K562 (cell line): ENCODE results near the gene ACTN2. TPM values are rescaled to one million over a fixed set of nuclear protein-coding genes. Genes with fewer than 3 reads are reported as not detected.

Experiments used
- ATAC-seq: fragments of 200-7000 bp; cut with Tn5 transposase; 3 replicates; pipeline ENCODE4 v1.9.1; 2020; ENCODE audit warnings: moderate library complexity
- BruUV-seq: library from RNA; stranded (reverse); fragments of 400-500 nt; replicated peaks from 2 replicates; lab custom pipeline; 2021; lab: Mats Ljungman, UMichigan
- CTCF ChIA-PET: fragments of 300-600 bp; formaldehyde crosslinking; extraction: SDS; loops from one replicate; lab custom pipeline; 2021; ENCODE audit warnings: low intra/inter-chr PET ratio; lab: Yijun Ruan, JAX
- POLR2A ChIA-PET: fragments of 300-600, 350-650 bp; sonication (Branson Sonifier 250); formaldehyde crosslinking; extraction: SDS; loops from one replicate; lab custom pipeline; 2021; ENCODE audit warnings: antibody characterized with exemption, inconsistent platforms; lab: Yijun Ruan, JAX
- DNase-seq, 4 experiments: peaks; one replicate each; pipeline versions ENCODE4 v3.0.0 to v3.0.0-alpha.2; 2011 to 2018; ENCODE audit warnings: low spot score in 3 of 4, mixed read lengths in 3 of 4; ENCODE audit errors: extremely low read depth in 1 of 4
- FAIRE-seq: peaks from 2 replicates; lab custom pipeline; 2011; peaks lifted over from hg19 to GRCh38; lab: Jason Lieb, UNC
- H2AFZ ChIP-seq: 2 replicates; pipeline ENCODE4 v1.6.0; 2011; ENCODE audit warnings: low read depth, low read length, control low read depth, inconsistent platforms
- H3K27ac ChIP-seq: fragments of 200-600 bp; 3 replicates; pipeline ENCODE4 v1.8.0; 2011; ENCODE audit warnings: low read depth, mild to moderate bottlenecking, control low read depth, inconsistent platforms, low read length, moderate library complexity, mixed read lengths; ENCODE audit errors: extremely low read depth
- H3K27me3 ChIP-seq, 2 experiments: fragments of 300-600 bp in 1 of 2; 2 replicates in 1 of 2; 3 replicates in 1 of 2; pipeline versions ENCODE4 v1.6.0 to v1.8.0; 2011; ENCODE audit warnings: inconsistent platforms in 2 of 2, low read length in 2 of 2, mild to moderate bottlenecking in 1 of 2, mixed read lengths in 1 of 2, moderate library complexity in 1 of 2; ENCODE audit not compliant: control insufficient read depth in 2 of 2, insufficient read depth in 2 of 2
- H3K36me3 ChIP-seq: fragments of 300-600 bp; 3 replicates; pipeline ENCODE4 v1.8.0; 2011; ENCODE audit warnings: mild to moderate bottlenecking, low read length, inconsistent platforms; ENCODE audit not compliant: control insufficient read depth, insufficient read depth
- H3K4me1 ChIP-seq, 2 experiments: fragments of 200-600 bp in 1 of 2; replicated peaks in 1 of 2; 2 replicates in 1 of 2; 3 replicates in 1 of 2; pipeline versions ENCODE4 v1.5.1 to v1.8.0; 2011; ENCODE audit warnings: inconsistent platforms in 2 of 2, low read length in 2 of 2, mild to moderate bottlenecking in 1 of 2, mixed read lengths in 1 of 2, moderate library complexity in 1 of 2; ENCODE audit not compliant: control insufficient read depth in 2 of 2, insufficient read depth in 2 of 2
- H3K4me2 ChIP-seq: 2 replicates; pipeline ENCODE4 v1.6.1; 2011; ENCODE audit warnings: low read length, control low read depth, inconsistent platforms, mixed read lengths; ENCODE audit not compliant: insufficient read depth
- H3K4me3 ChIP-seq: fragments of 200-600 bp; sonication (generic), shearing (Covaris generic); 2 replicates; pipeline ENCODE4 v1.5.1; 2016; ENCODE audit warnings: control low read depth, inconsistent platforms
- H3K79me2 ChIP-seq: fragments of 200-600 bp; 3 replicates; pipeline ENCODE4 v1.8.0; 2011; ENCODE audit warnings: low read length, inconsistent platforms; ENCODE audit not compliant: control insufficient read depth, insufficient read depth
- H3K9ac ChIP-seq, 2 experiments: 2 replicates each; pipeline versions ENCODE4 v1.6.0 to v1.6.1; 2011; ENCODE audit warnings: low read depth in 2 of 2, low read length in 2 of 2, control low read depth in 1 of 2, inconsistent platforms in 1 of 2, mild to moderate bottlenecking in 1 of 2, mixed read lengths in 1 of 2; ENCODE audit not compliant: insufficient read depth in 1 of 2
- H3K9me1 ChIP-seq: one replicate; pipeline ENCODE4 v1.6.0; 2011; ENCODE audit warnings: inconsistent platforms, mild to moderate bottlenecking, low read length, moderate library complexity; ENCODE audit not compliant: control insufficient read depth, insufficient read depth
- H3K9me3 ChIP-seq: replicated peaks from 2 replicates; pipeline ENCODE4 v1.5.1; 2011; ENCODE audit warnings: low read depth, low read length, inconsistent platforms; ENCODE audit not compliant: control insufficient read depth, insufficient read depth
- H4K20me1 ChIP-seq: replicated peaks from 2 replicates; pipeline ENCODE4 v1.6.1; 2011; ENCODE audit warnings: low read length, inconsistent platforms, mixed read lengths; ENCODE audit not compliant: control insufficient read depth, insufficient read depth
- FOXA3 ChIP-seq, 2 experiments: fragments of 450-650 bp in 1 of 2; sonication (generic) in 1 of 2; formaldehyde crosslinking; IDR thresholded peaks in 1 of 2; conservative IDR thresholded peaks in 1 of 2; 2 replicates each; pipeline versions ENCODE4 v1.4.0 to v1.8.0; 2020 to 2022; ENCODE audit warnings: mild to moderate bottlenecking in 2 of 2, missing genetic modification reagents in 1 of 2
- FOXJ2 ChIP-seq: fragments of 200-800 bp; sonication (Bioruptor generic); IDR thresholded peaks from 2 replicates; pipeline ENCODE4 v1.6.1; 2016; ENCODE audit warnings: missing genetic modification characterization, missing compliant biosample characterization
- PHB2 ChIP-seq: fragments of 450-650 bp; IDR thresholded peaks from 2 replicates; pipeline ENCODE4 v1.6.1; 2017; ENCODE audit warnings: low read depth
- PHF8 ChIP-seq: fragments of 200-600 bp; sonication (generic); IDR thresholded peaks from 2 replicates; pipeline ENCODE4 v1.6.1; 2012; ENCODE audit warnings: mixed run types, mild to moderate bottlenecking, inconsistent platforms, low read length, moderate library complexity, borderline replicate concordance
- SRSF9 ChIP-seq: fragments of 200-400 bp; formaldehyde crosslinking; IDR thresholded peaks from 2 replicates; pipeline ENCODE4 v1.6.1; 2017; ENCODE audit warnings: low read depth, low read length, borderline replicate concordance
- TCF3 ChIP-seq: sonication (generic); formaldehyde crosslinking; IDR thresholded peaks from 2 replicates; pipeline ENCODE4 v1.4.0; 2020; ENCODE audit warnings: mild to moderate bottlenecking, missing genetic modification reagents
- TCF7 ChIP-seq: sonication (generic); IDR thresholded peaks from 2 replicates; pipeline ENCODE4 v1.6.1; 2016; ENCODE audit warnings: antibody characterized with exemption, borderline replicate concordance
- THRAP3 ChIP-seq: fragments of 450-650 bp; IDR thresholded peaks from 2 replicates; pipeline ENCODE4 v1.6.1; 2016; ENCODE audit warnings: mild to moderate bottlenecking, inconsistent platforms, borderline replicate concordance
- ZNF347 ChIP-seq: fragments of 450-650 bp; formaldehyde crosslinking; IDR thresholded peaks from 2 replicates; pipeline ENCODE4 v1.4.0; 2020; ENCODE audit warnings: low read depth, mild to moderate bottlenecking, moderate library complexity
- ZNF644 ChIP-seq: fragments of 200-800 bp; sonication (Bioruptor generic); IDR thresholded peaks from 2 replicates; pipeline ENCODE4 v1.6.1; 2016; ENCODE audit warnings: low read depth, missing genetic modification characterization, missing compliant biosample characterization
- WGBS: fragments of 100-300 bp; shearing (Covaris generic); methylation state at CpG from one replicate; pipeline ENCODE4 v1.1.6; 2016; ENCODE audit warnings: low coverage, mixed read lengths; ENCODE audit not compliant: insufficient coverage; ENCODE audit errors: missing lambda C conversion rate; 5-methylcytosine and 5-hydroxymethylcytosine counted together
- in situ Hi-C: fragments of 300-500 bp; cut with MboI; formaldehyde crosslinking; loops from 4 replicates; pipeline ENCODE4 v1.15.0; 2018; ENCODE audit warnings: inconsistent platforms, mixed read lengths
- intact Hi-C: fragments of 100-400 bp; cut with micrococcal nuclease; formaldehyde crosslinking; loops from 2 replicates; pipeline ENCODE4 v1.14.2; 2022
- polyA plus RNA-seq, 8 experiments: library from polyadenylated mRNA; depleted of rRNA in 4 of 8; stranded (reverse) in 5 of 8; unstranded in 3 of 8; fragments of >200 nt; fragmentation: Nextera tagmentation in 2 of 8; fragmentation: Illumina TruSeq in 1 of 8; extraction: Ambion mirVana in 2 of 8; extraction: Trizol in 1 of 8; gene quantifications; 2 replicates each; pipeline versions ENCODE4 v1.2.1 to v1.2.3, GENCODE V29; 2011 to 2014; ENCODE audit warnings: inconsistent platforms in 1 of 8, missing spikeins in 1 of 8
- total RNA-seq, 7 experiments: library from RNA; depleted of rRNA in 6 of 7; stranded (reverse); fragments of >200 nt in 6 of 7; fragmentation: Illumina TruSeq in 2 of 7; extraction: Trizol in 2 of 7; gene quantifications; 2 replicates each; pipeline versions ENCODE4 v1.2.1 to v1.2.3, GENCODE V29; 2011 to 2021; ENCODE audit warnings: low replicate concordance in 1 of 7
- TF ChIP-seq, protein P1 (sequence below): sonication (generic); formaldehyde crosslinking; IDR thresholded peaks from 2 replicates; pipeline ENCODE4 v1.8.0; 2022; ENCODE audit warnings: mild to moderate bottlenecking, missing genetic modification reagents

The ACTN2 gene
- total and polyA plus RNA-seq, 9 of the 15 experiments (the other 6 are each of a cell fraction or from before 2014, with no cell fraction given): 0.18 to 0.94 (median 0.42) TPM

DNA sequence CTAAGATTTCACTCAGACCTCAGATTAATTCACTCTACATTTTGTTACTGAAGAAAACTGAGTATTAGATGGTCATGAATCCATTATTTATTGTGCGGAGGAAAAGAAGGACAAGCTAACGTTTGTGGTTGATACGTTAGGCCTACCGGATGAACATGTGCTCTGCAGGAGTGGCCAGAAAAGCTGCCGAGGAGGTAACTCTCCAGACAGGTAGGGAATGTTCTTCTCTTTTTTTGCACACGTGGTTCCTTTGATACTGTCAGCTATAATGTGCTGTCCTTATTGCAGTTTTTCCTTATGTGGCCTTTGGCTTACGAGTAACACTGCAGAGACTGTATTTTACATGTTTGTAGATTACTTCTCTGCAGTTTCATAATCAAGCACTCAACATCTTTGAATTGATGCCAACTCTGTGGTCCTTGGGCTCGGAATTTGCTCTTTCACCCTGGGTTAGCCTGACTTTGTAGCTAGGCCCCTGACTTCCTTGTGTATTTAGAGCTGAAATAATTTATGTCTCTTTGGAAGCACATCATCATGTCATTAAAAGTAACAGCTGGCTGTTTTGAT lies 122.3 kb downstream of the ACTN2 start:
- Histone ChIP-seq H3K36me3 (peaks cover 93% of the 10 kb centered on the region), H3K4me1 (peaks cover 0 to 3% of the 10 kb centered on the region in 2 experiments; a peak in 2 of 5 replicates), H3K27me3 (no peaks in the 10 kb centered on the region), H3K4me3 (no peak overlapping the region), H3K9ac (no peak overlapping the region), H3K4me2 (no peak overlapping the region), H3K27ac (no peak overlapping the region), H4K20me1 (no peaks in the 10 kb centered on the region), H3K9me1 (no peaks in the 10 kb centered on the region), H3K79me2 (peaks cover 6% of the 10 kb centered on the region; the same call in 1 of the 3 replicates), H3K9me3 (no peaks in the 10 kb centered on the region), H2AFZ (no peak overlapping the region)
- TF ChIP-seq FOXJ2 (0 out of 2 replicates have a peak, but pooled peaks have one; percentile 30), TCF7 (no peak)
- WGBS: 81% methylated on average over 8 of the region's 8 CpGs
- FAIRE-seq (no peak), ATAC-seq (no peak), DNase-seq (no peak)
- BruUV-seq: no TSS peak
- ChIA-PET POLR2A (interaction anchor here (0.9 to 1.3 kb wide), 5 partner anchors 8 to 70 kb away, joined by 3 to 6 read pairs (median 4); no protein-coding TSS in a partner anchor), CTCF (no interaction called here)
- intact Hi-C loops: no loop called here
- in situ Hi-C loops: no loop called here

DNA sequence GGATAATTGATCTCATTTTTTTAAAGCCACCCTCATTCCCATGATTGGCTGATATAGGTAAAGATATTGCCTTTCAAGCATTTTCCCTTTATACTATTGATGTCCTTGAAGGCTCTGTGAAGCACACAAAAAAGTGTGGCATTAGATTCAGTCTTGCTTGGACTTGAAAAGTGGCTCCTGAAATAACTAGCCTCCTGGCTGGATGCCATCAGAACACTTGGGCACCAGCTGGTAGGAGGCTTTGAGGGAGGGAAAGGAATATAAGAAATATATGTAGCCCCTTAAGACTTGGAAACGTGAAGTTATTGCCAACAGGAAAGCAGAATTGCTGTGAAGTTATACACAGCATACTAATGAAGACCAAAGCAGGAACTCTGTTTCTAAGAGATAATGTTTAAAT lies 122.8 kb downstream of the ACTN2 start:
- Histone ChIP-seq H3K79me2 (peaks cover 3% of the 10 kb centered on the region; the same call in 1 of the 3 replicates), H3K27me3 (no peaks in the 10 kb centered on the region), H3K9me3 (no peaks in the 10 kb centered on the region), H2AFZ (no peak overlapping the region), H4K20me1 (no peaks in the 10 kb centered on the region), H3K4me3 (no peak overlapping the region), H3K27ac (no peak overlapping the region), H3K9me1 (no peaks in the 10 kb centered on the region), H3K4me2 (no peak overlapping the region), H3K9ac (no peak overlapping the region), H3K4me1 (peaks cover 0 to 3% of the 10 kb centered on the region in 2 experiments; a peak in 2 of 5 replicates), H3K36me3 (peaks cover 93% of the 10 kb centered on the region)
- DNase-seq (no peak), ATAC-seq (no peak; the same call in 2 of the 3 replicates), FAIRE-seq (no peak)
- intact Hi-C loops: no loop called here
- no TSS peak for BruUV-seq
- WGBS: 30% methylated on average over 1 of the region's 1 CpG
- POLR2A ChIA-PET: interaction anchor here (0.6 to 1.3 kb wide), 3 partner anchors 11 to 71 kb away, joined by 3 to 6 read pairs (median 3); no protein-coding TSS in a partner anchor
- CTCF ChIA-PET: no interaction called here
- in situ Hi-C loops: no loop called here
- TF ChIP-seq SRSF9: no peak
- no peak for TF ChIP-seq ZNF644
- no peak for TF ChIP-seq FOXA3 (CRISPR knock-in tag; conservative IDR thresholded peaks at IDR 0.05 in 1 of 2, IDR thresholded peaks at IDR 0.05 in 1 of 2)
- no peak for TF ChIP-seq TCF3 (CRISPR knock-in tag)
- no peak for TF ChIP-seq THRAP3
- TF ChIP-seq, protein P1, sequence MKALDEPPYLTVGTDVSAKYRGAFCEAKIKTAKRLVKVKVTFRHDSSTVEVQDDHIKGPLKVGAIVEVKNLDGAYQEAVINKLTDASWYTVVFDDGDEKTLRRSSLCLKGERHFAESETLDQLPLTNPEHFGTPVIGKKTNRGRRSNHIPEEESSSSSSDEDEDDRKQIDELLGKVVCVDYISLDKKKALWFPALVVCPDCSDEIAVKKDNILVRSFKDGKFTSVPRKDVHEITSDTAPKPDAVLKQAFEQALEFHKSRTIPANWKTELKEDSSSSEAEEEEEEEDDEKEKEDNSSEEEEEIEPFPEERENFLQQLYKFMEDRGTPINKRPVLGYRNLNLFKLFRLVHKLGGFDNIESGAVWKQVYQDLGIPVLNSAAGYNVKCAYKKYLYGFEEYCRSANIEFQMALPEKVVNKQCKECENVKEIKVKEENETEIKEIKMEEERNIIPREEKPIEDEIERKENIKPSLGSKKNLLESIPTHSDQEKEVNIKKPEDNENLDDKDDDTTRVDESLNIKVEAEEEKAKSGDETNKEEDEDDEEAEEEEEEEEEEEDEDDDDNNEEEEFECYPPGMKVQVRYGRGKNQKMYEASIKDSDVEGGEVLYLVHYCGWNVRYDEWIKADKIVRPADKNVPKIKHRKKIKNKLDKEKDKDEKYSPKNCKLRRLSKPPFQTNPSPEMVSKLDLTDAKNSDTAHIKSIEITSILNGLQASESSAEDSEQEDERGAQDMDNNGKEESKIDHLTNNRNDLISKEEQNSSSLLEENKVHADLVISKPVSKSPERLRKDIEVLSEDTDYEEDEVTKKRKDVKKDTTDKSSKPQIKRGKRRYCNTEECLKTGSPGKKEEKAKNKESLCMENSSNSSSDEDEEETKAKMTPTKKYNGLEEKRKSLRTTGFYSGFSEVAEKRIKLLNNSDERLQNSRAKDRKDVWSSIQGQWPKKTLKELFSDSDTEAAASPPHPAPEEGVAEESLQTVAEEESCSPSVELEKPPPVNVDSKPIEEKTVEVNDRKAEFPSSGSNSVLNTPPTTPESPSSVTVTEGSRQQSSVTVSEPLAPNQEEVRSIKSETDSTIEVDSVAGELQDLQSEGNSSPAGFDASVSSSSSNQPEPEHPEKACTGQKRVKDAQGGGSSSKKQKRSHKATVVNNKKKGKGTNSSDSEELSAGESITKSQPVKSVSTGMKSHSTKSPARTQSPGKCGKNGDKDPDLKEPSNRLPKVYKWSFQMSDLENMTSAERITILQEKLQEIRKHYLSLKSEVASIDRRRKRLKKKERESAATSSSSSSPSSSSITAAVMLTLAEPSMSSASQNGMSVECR: no peak
- no peak for TF ChIP-seq PHB2
- TF ChIP-seq ZNF347 (CRISPR knock-in tag): no peak
- TF ChIP-seq PHF8: no peak
